Measurements from ENCODE around the gene SMARCD1.

The SMARCD1 gene

DNA sequence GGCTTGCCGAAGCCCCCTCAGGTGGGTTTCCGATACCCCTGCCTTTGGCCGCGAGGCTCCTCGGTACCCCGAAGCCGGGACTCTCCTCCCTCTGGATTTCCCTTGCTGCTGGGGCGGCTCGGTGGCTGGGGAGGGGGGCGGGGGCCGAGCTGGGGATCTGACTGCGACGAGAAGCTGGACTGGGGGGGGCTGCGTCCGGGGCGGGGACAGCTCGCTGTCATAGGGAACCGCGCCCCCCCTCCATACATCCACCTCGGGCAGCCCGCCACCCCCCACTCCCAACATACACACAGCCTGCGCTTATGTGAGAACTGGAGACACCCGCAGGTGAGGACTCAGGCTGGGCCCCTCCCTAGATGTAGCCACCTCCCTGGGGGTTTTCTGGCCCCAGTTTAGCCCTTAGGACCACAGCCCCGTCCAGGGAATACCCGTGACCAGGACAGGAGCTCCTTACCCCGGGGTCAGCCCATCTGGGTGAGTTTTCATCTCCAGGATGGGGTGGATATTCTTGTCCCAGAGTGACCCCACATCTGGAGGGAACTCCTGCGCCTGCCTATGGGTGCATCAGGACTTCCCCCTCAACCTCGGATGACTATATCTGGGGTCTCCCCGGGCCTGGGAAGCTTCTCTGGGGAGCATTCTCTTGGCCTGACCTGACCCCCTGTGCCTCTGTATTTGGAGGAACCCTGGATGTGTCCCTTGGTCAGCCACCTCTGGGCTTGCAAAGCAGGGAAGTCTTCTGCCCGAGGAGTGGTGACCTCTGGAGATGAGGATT is 27.1 kb upstream of the SMARCD1 start:
- no peak for DNase-seq

DNA sequence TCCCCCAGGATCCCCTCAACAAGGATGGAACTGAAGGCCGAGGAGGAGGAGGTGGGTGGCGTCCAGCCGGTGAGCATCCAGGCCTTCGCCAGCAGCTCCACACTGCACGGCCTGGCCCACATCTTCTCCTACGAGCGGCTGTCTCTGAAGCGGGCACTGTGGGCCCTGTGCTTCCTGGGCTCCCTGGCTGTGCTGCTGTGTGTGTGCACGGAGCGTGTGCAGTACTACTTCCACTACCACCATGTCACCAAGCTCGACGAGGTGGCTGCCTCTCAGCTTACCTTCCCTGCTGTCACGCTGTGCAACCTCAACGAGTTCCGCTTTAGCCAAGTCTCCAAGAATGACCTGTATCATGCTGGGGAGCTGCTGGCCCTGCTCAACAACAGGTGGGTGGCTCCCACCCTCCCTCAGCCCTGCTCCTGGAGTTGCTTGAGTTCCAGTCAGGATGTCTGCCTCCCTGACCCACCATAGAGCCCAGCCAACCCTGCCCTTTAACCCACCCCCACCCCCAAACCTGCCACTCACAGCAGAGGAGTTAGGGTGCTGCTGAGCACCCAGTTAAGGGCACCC is 26.3 kb upstream of the SMARCD1 start:
- no peak for DNase-seq

DNA sequence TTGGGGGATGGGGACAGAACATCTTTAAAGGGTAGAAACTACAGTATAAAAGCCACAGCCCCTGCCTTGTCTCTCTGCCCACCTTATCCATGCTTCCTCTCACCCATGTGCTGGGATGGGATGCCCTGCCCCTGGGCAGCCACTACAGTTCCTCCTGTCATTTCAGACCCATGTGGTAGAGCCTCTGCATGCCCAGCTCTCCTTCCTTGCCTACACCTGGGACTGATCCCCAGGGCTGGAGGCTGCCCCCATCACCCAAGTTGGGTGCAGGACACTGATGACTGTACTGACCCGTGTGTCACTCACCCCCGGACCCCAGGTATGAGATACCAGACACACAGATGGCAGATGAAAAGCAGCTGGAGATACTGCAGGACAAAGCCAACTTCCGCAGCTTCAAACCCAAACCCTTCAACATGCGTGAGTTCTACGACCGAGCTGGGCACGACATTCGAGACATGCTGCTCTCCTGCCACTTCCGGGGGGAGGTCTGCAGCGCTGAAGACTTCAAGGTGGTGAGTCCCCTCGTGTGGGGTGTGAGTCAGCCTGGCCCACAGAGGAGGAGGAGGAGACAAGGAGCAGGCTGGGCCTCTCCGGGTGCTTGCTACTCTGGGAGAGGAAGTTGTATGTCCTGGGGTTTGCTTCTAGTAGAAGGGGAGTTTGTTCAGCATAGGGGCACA is 25.6 kb upstream of the SMARCD1 start:
- peak in 1 of 2 donors; percentile 37 for DNase-seq

DNA sequence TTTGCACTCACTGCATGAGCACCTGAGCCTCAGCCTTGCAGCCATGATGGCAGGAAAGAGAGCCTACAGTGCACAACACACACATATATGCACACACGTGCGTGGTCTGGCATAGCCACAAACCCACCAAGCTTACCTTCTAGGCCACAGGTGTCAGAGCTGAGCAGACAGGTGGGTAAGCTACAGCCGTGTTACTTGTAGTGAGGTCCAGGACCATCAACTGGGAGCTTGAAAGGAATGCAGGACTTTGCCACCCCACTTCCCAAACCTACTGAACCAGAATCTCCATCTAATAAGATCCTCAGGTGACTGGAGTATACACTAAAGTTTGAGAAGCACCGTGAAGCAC is 25.0 kb upstream of the SMARCD1 start:
- no peak for DNase-seq

DNA sequence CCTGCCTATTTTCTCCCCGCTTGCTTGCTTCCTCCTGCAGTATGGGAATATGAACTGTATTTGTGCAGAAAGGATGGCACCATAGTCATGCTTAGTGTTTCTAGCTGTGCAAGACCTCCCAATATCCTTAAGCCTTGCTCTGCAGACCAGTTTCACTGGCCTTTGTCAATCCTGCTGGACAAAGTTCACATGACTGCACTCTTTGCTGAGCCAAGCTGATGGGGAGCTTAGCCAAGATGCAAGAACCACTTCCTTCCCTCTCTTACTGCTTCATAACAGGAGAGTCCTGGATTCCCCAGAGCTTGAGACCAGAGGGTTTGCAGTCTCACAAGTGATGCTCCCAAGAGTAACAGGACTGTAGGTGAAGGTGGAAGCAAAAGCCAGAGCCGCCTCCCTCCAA is 24.0 kb upstream of the SMARCD1 start:
- no peak for DNase-seq

DNA sequence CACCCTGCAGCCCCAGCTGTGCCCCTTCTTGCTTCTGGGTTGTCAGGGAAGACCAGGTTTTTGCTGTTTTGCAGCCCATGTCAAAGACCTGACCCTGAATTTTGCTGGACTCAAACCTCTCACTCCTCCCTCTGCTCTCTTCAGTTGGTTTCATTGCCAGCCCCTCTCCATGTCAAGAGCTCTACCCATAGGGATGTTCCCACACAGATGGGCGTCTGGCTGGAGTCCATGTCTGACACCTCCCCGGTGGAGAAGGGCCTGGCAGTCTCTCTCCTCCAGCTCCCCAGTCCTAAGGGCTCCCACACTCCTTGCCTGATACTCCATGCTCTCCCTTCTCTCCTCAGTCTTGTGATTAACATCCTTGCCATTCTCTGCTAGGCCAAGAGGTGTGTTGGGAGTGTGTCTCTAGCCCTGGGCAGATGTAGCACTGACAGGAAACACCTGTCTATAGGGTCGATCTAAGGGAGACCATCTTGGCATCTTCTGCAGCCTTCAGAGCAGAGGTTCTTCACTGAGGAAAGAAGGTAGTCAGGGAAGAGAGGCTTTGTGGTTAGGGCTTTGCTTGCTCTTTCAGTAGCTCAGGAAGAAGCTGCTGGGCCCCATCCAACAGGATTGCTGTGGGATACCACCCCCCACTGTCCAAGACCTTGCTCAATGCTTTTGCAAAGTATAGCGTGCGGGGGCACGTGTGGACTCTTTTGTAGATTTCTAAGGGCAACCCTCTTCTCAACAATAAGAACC is 23.0 kb upstream of the SMARCD1 start:
- DNase-seq, result no peak

DNA sequence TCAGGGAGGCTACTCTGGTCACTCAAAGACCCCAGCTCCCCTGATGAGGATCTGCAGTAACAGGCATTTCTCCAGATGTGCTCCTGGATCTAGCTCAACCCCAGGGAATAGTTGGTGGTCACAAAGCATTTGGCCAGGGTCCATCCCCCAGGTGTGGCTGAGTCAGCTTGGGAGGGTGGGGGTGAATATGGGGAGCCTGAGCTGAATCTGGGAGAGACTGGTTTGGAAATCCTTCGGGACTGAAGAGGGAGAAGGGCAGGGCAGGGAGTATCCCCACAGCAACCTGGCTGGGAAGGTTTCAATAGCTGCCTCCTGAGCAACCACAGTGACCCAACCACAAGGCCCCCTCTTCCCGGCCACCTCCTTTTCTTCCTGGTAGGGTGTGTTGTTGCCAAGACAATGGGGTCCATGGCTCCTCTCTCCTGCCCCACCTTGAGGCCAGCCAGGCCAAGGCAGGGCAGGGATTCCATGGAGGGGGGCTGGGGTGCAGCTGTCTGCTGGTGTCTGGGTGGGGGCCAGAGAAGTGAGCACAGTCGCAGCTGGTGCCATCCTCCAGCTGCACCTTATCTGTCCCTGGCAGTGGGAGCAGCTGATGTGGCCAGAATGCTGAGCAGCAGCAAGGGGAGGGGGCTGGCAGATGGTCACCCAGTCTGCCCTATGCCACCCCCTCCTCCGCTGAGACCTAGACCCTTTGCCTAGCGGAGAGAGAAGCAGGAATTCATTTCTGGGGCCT is 22.2 kb upstream of the SMARCD1 start:
- DNase-seq, result no peak

DNA sequence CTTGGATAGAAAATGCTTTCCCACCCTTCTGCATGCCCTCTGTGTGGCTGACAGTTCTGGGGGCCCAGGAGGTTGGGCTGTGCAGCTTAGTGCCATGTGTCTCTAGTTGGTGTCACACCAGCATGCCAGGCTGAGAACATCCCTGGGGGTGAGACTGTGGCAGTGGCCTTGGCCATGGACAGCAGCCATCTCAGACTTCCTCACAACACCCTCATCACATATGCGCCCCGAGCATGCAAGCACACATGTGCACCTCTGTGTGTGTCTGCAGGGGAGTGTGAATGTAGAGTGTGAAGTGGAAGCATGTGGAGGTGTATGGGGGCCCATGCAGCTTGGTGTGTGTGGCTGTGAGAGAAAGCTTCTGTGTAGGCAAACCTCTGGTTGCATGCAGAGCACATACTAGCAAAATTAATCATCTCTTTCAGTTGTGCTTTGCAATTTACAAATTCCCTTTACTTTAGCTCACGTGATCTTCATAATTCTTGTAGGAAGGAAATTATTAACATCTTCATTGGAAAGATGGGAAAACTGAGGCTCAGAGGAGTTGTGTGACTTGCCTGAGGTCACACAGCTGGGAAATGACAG is 19.3 kb upstream of the SMARCD1 start:
- DNase-seq, result no peak

DNA sequence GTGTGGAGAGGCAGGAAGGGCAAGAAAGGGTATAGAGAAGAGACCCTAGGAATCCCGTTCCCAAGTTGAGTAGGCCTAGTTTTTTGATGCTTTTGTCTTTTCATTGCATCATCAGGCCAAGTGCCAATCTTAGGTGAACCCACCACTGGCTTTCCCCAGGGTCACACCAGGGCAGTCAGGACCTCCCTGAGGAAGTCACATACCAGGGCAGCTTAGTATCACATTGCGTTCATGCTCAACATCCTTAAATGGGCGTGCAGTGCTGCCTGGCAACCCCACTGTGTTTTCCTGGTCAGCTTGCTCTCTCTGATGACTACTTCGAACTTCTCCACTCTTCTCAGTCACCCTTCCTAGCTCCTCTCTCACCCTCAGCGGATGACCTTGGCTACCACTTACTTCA is 18.7 kb upstream of the SMARCD1 start:
- no peak for DNase-seq

DNA sequence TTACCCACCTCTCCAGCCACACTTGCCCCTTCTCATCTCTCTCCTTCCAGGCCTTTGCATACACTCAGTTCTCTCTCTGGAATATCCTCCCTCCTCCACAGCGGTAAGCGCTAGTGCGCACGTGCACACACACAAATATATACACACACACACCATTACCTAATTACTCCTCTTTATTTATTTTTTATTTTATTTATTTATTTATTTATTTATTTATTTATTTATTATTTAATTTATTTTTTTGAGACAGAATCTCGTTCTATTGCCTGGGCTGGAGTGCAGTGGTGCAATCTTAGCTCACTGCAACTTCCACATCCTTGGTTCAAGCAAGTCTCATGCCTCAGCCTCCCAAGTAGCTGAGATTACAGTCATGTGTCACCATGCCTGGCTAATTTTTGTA is 16.1 kb upstream of the SMARCD1 start:
- DNase-seq, result no peak

DNA sequence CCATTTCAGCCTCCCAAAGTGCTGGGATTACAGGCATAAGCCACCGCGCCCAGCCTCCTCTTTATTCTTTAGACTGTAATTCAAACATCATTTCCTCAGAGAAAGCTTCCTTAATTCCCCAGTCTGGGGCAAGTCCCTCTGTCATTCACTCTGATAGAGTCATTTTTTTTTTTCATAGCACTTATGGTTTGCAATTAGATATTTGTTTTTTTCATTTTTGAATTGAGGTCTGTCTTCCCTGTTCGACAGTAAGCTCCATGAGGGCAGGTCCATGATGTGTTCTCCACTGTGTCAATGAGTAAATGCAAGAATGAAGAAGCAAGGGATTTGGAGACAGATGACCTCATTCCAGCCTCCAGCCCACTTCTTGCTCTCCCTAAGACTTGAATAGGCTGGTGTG is 15.6 kb upstream of the SMARCD1 start:
- no peak for DNase-seq

DNA sequence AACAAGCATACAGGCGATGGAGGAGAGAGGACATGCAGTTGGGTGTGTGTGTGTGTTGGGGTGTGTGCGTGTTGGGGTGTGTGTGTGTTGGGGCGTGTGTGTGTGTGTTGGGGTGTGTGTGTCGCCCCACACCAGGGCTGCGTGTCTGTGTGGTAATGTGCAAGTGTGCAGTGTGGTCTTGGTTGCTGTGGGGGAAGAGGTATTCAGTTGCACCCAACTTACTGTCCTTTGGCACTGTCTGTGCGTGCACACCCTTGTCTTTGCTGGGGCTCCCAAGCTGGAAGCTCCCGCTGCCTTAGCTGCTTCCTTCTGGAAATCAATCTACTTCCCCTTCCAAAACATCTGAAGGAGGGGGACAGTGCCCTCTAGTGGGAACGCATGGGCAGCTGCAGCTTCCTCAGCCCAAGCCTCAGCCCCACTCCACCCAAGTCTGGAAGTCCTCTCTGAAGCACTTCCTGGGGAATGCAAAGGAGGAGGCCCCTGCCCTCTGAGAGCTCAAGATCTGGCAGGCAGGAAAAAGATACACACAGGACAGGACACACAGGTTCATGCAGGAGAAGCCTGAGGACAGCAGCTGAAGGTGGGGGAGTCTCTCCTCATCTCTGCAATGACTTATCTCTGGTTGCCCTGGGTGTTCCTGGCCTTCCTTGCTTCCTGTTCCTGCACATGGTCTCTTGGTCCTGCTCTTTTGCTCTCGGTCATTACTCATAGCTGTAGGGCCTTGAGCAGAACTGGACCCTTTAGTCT is 14.7 kb upstream of the SMARCD1 start:
- peak; percentile 61 to 70 for DNase-seq

DNA sequence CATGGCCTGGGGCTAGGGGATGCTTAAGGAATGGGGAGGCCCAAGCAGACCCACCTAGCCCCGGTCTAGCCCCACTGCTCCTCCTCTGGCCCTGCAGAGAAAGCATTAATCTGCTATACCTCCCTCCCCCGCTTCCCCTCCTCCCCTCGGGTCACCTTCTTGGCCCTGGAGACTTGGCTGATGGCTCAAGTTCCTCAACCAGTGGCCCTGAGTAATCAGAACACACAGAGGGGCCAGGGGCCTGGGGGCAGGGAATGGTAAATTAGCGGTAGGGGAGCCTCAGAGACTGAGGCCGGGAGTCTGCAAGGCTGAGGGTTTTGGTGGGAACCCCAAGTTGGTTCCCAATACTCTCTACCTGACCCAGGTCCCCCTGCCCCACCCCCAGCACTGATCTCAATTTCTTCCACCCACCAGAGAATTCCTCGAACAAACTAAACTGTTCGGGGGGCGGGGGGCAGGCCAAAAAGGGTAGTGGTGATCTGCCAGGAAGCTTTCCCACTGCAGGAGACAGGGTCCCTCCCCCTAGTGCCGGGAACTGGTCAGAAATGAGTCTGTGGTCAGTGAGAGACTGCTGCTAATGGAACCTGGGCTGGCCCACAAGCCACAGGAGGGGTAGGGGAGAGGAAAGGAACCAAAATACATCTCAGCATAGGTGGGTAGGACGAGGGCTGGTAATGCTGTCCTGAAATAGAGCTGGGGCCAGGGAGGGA is 12.8 kb upstream of the SMARCD1 start:
- DNase-seq, result no peak

DNA sequence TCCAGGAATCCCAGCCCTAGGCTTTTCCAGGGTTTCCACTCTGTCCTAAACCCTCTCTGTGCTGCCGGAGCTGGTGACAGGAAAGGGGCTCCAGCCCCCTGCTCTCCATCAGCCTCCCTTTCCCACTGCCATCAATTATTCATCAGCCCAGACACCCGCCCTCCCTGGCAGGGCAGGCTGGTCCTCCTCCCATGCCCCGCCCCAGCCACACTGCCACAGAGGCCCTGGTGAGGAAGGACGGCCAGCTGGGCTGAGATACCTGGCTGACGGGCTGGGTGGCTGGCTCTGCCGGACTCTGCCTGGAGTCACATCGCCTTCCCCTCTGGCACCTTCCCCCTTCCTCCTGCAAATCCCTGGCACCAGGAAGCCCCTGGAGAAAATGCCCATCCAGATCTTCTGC is 11.9 kb upstream of the SMARCD1 start:
- no peak for DNase-seq

DNA sequence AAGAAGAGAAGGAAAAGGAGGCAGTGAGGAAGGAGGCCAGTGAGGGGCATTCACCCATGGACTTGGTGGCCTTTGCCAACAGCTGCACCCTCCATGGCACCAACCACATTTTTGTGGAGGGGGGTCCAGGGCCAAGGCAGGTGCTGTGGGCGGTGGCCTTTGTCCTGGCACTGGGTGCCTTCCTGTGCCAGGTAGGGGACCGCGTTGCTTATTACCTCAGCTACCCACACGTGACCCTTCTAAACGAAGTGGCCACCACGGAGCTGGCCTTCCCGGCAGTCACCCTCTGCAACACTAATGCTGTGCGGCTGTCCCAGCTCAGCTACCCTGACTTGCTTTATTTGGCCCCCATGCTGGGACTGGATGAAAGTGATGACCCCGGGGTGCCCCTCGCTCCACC is 11.4 kb upstream of the SMARCD1 start:
- no peak for DNase-seq

DNA sequence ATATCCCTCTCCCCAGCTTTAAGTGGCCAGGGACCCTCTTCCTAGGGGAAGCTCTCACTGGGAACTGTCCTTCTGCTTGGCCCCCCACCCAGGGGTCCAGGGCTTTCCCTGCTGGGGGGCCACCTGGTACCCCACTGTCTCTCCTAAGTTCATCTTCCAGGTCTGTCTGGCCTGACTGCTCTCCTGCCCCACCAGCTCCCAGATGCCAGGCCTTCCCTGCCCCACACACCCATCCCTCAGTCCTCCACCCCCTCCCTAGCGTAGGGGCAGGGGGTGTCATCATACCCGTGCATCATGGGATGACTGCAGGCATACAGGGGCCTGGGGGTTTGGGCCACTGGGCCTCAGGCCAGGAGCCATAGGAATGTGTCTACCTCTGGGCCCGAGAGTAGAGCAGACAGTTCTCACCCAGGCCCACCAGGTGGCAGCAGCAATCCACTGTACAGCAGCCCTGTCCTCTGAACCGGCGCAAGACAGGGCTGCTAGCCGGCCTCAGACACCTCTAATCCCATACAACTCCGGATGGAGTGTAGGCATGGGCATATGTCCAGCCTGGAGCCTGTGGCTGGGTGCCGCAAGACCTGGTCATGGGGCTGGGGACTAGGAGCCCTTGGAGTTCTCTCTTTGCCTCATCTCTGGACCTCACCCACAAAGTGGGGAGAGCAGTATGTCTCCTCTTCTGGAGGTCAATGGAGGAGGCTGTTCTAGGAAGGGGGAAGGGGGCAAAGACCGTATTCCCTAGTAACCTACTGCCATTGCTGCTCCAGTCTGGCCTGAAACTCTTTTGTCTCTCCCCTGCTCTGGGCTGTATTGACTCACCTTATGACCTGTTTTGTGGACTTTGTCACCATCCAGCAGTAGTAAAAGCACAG is 10.0 kb upstream of the SMARCD1 start:
- peak; percentile 81 to 82 for DNase-seq

DNA sequence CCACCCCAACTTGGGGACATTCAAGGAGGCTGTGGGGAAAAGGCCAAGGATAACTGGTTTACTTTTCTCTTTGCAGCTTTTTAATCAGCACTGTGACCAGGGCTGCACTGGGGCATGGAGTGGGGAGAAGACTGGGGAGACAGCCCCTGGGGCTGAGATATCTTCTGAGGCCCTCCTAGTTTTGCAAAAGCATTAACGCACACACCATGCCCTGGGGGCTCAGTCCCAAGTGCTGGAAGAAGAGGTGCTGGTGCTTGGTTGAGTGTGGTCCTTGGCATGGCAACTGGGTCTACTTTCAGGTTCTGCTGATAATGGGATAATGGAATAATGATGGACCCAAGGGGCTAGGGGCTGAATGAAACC is 9.4 kb upstream of the SMARCD1 start:
- no peak for DNase-seq

DNA sequence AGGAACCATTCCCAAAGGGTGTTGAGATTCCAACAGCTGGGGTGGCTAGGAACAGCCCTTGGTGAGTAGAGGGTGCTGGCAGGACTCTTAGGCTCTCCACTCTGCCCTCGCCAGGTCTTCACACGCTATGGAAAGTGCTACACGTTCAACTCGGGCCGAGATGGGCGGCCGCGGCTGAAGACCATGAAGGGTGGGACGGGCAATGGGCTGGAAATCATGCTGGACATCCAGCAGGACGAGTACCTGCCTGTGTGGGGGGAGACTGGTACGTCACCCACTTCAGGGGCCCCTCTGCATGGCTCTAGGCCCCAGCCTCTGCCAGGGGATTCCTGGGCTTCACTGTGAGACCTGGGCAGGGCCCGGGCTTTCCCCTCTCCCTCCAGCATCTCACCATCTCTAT is 8.0 kb upstream of the SMARCD1 start:
- no peak for DNase-seq

DNA sequence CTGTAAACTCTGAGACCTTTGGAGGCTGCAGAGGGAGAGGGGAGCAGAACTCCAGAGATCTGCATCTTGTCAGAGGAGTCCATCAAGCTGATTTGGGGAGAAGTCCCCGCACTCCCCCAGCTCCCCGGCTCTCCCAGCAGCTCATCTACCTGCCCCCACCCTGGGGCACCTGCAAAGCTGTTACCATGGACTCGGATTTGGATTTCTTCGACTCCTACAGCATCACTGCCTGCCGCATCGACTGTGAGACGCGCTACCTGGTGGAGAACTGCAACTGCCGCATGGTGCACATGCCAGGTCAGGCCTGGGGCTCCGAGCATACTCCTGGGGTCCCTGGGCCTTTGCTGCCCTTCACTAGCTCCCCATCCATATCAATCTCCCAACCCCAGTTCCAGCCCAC is 6.9 kb upstream of the SMARCD1 start:
- DNase-seq, result no peak

DNA sequence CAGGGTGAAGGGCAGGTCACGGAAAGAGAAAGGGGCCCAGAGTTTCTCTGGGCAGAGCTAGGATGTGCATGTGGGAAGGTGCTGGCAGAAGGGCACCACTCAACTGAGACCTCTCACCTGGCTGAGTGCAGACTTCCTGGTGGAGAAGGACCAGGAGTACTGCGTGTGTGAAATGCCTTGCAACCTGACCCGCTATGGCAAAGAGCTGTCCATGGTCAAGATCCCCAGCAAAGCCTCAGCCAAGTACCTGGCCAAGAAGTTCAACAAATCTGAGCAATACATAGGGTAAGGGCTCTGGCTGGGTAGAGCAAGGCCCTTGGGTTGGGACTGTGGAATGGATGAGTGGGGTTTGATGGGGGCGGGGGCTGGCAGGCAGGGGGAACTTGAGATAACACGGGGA is 5.4 kb upstream of the SMARCD1 start:
- no peak for DNase-seq
